Endothelial cell of umbilical vein (primary cell): ENCODE data around the gene SMURF1. TPM values are rescaled to one million over a fixed set of nuclear protein-coding genes. Genes with fewer than 3 reads are reported as not detected.

Source experiments
- BruUV-seq: library from RNA; stranded (reverse); fragments of 400-500 nt; replicated peaks from 2 replicates; lab custom pipeline; 2021; lab: Mats Ljungman, UMichigan
- CTCF ChIA-PET: fragments of 300-600, 350-600 bp; sonication (Branson Sonifier 250); formaldehyde crosslinking; loops from one replicate; lab custom pipeline; 2021; ENCODE audit warnings: antibody characterized with exemption, inconsistent platforms; lab: Charles Lee
- POLR2A ChIA-PET: fragments of 300-600, 350-600 bp; sonication (Branson Sonifier 250); formaldehyde crosslinking; loops from one replicate; lab custom pipeline; 2021; ENCODE audit warnings: antibody characterized with exemption, inconsistent platforms; lab: Charles Lee
- DNase-seq: peaks from one replicate; pipeline ENCODE4 v3.0.0-alpha.2; 2011; ENCODE audit warnings: low read depth, low spot score
- FAIRE-seq: peaks from 2 replicates; lab custom pipeline; 2011; peaks lifted over from hg19 to GRCh38; lab: Jason Lieb, UNC
- H2AFZ ChIP-seq: 2 replicates; pipeline ENCODE4 v1.6.0; 2012; ENCODE audit warnings: low read depth, low read length, control low read depth, inconsistent platforms
- H3K27ac ChIP-seq: 2 replicates; pipeline ENCODE4 v1.5.1; 2011; ENCODE audit warnings: low read depth, mild to moderate bottlenecking, control low read depth, low read length, moderate library complexity; ENCODE audit not compliant: insufficient read depth
- H3K27me3 ChIP-seq, 2 experiments: 2 replicates each; pipeline versions ENCODE4 v1.6.0 to v1.6.1; 2011; ENCODE audit warnings: low read length in 2 of 2, mixed read lengths in 1 of 2; ENCODE audit not compliant: control insufficient read depth in 2 of 2, insufficient read depth in 2 of 2
- H3K36me3 ChIP-seq, 2 experiments: 2 replicates in 1 of 2; 3 replicates in 1 of 2; pipeline ENCODE4 v1.5.1; 2011; ENCODE audit warnings: low read length in 2 of 2, mild to moderate bottlenecking in 1 of 2, moderate library complexity in 1 of 2; ENCODE audit not compliant: control insufficient read depth in 2 of 2, insufficient read depth in 2 of 2; ENCODE audit errors: extremely low read depth in 1 of 2
- H3K4me1 ChIP-seq: 3 replicates; pipeline ENCODE4 v1.5.1; 2011; ENCODE audit warnings: mild to moderate bottlenecking, low read length; ENCODE audit not compliant: control insufficient read depth, insufficient read depth; ENCODE audit errors: extremely low read depth
- H3K4me2 ChIP-seq: 2 replicates; pipeline ENCODE4 v1.6.1; 2011; ENCODE audit warnings: low read length, control low read depth, mixed read lengths; ENCODE audit not compliant: insufficient read depth
- H3K4me3 ChIP-seq, 3 experiments: fragments of 200-600 bp in 1 of 3; sonication (generic), shearing (Covaris generic) in 1 of 3; replicated peaks in 1 of 3; 2 replicates each; pipeline ENCODE4 v1.5.1; 2011 to 2016; ENCODE audit warnings: control low read depth in 3 of 3, low read length in 3 of 3, mild to moderate bottlenecking in 2 of 3, inconsistent platforms in 1 of 3, low read depth in 1 of 3, moderate library complexity in 1 of 3; ENCODE audit not compliant: insufficient read depth in 1 of 3
- H3K79me2 ChIP-seq: 2 replicates; pipeline ENCODE4 v1.6.0; 2012; ENCODE audit warnings: low read length, inconsistent platforms; ENCODE audit not compliant: control insufficient read depth, insufficient read depth
- H3K9ac ChIP-seq: replicated peaks from 2 replicates; pipeline ENCODE3; 2011; ENCODE audit warnings: low read length, control low read depth; ENCODE audit not compliant: insufficient read depth; ENCODE audit errors: extremely low read depth
- H3K9me1 ChIP-seq: replicated peaks from 3 replicates; pipeline ENCODE4 v1.6.0; 2011; ENCODE audit warnings: mild to moderate bottlenecking, low read length; ENCODE audit not compliant: control insufficient read depth, insufficient read depth; ENCODE audit errors: extremely low read depth
- H3K9me3 ChIP-seq: replicated peaks from 2 replicates; pipeline ENCODE4 v1.5.1; 2012; ENCODE audit warnings: low read length, inconsistent platforms; ENCODE audit not compliant: control insufficient read depth, insufficient read depth
- H4K20me1 ChIP-seq: replicated peaks from 2 replicates; pipeline ENCODE3; 2011; ENCODE audit warnings: mild to moderate bottlenecking, low read length; ENCODE audit not compliant: control insufficient read depth, insufficient read depth; ENCODE audit errors: extremely low read depth
- EZH2 ChIP-seq: IDR thresholded peaks from 2 replicates; pipeline ENCODE4 v1.6.1; 2012; ENCODE audit warnings: borderline replicate concordance, low read depth, mild to moderate bottlenecking, moderate library complexity, low read length, inconsistent platforms; ENCODE audit not compliant: severe bottlenecking
- FOS ChIP-seq: IDR thresholded peaks from 2 replicates; pipeline ENCODE4 v1.6.1; 2011; ENCODE audit warnings: mild to moderate bottlenecking, low read length, moderate library complexity, borderline replicate concordance; ENCODE audit not compliant: insufficient read depth
- GATA2 ChIP-seq: IDR thresholded peaks from 2 replicates; pipeline ENCODE4 v1.7.0; 2011; ENCODE audit warnings: low read depth, mild to moderate bottlenecking, moderate library complexity, mixed read lengths, low read length; ENCODE audit not compliant: insufficient read length, insufficient read depth
- JUN ChIP-seq: IDR thresholded peaks from 2 replicates; pipeline ENCODE4 v1.6.1; 2011; ENCODE audit warnings: borderline replicate concordance, low read depth; ENCODE audit not compliant: insufficient read length, insufficient read depth
- MYC ChIP-seq: IDR thresholded peaks from one replicate; pipeline ENCODE4 v1.6.1; 2011; ENCODE audit warnings: mild to moderate bottlenecking, low read depth, low read length
- POLR2A ChIP-seq: IDR thresholded peaks from 2 replicates; pipeline ENCODE4 v1.6.1; 2012; ENCODE audit warnings: low read depth, mild to moderate bottlenecking, control low read depth, low read length
- POLR2AphosphoS5 ChIP-seq: IDR thresholded peaks from 2 replicates; pipeline ENCODE4 v1.6.1; 2012; ENCODE audit warnings: low read depth, mild to moderate bottlenecking, control low read depth, low read length, moderate library complexity; ENCODE audit not compliant: insufficient read depth
- dilution Hi-C: fragments of 300-500 bp; cut with MboI; formaldehyde crosslinking; loops from one replicate; pipeline ENCODE4 v1.15.0; 2019; ENCODE audit warnings: low sequenced_read_pairs; ENCODE audit not compliant: extremely low pct_ligation_motif_present
- intact Hi-C: fragments of 100-400 bp; cut with micrococcal nuclease; formaldehyde crosslinking; loops from one replicate; pipeline ENCODE4 v1.10.0; 2022
- polyA plus RNA-seq, 4 experiments: library from polyadenylated mRNA; depleted of rRNA in 3 of 4; stranded (reverse) in 3 of 4; unstranded in 1 of 4; fragments of >200 nt; gene quantifications; 2 replicates each; pipeline versions ENCODE4 v1.2.1 to v1.2.3, GENCODE V29; 2011 to 2012; ENCODE audit warnings: missing spikeins in 1 of 4
- total RNA-seq: library from RNA; stranded (reverse); gene quantifications from 2 replicates; pipeline ENCODE4 v1.2.3, GENCODE V29; 2021
- TF ChIP-seq, protein P1 (sequence below), 2 donors: IDR thresholded peaks; 1 replicate in 1 of 2; 2 replicates in 1 of 2; pipeline ENCODE4 v1.5.1; 2011; ENCODE audit warnings: low read length in 2 of 2, mild to moderate bottlenecking in 2 of 2, moderate library complexity in 2 of 2, control low read depth in 1 of 2, inconsistent platforms in 1 of 2, low read depth in 1 of 2; ENCODE audit not compliant: insufficient read depth in 1 of 2; ENCODE audit errors: extremely low read depth in 1 of 2
- TF ChIP-seq, protein P2 (sequence below): IDR thresholded peaks from 2 replicates; pipeline ENCODE4 v1.6.1; 2011; ENCODE audit not compliant: insufficient read depth, insufficient read length

Gene SMURF1
- total and polyA plus RNA-seq, 2 donors (not counting 3 experiments of a cell fraction or from before 2014, with no cell fraction given), result 11.5 to 22.8 TPM

DNA sequence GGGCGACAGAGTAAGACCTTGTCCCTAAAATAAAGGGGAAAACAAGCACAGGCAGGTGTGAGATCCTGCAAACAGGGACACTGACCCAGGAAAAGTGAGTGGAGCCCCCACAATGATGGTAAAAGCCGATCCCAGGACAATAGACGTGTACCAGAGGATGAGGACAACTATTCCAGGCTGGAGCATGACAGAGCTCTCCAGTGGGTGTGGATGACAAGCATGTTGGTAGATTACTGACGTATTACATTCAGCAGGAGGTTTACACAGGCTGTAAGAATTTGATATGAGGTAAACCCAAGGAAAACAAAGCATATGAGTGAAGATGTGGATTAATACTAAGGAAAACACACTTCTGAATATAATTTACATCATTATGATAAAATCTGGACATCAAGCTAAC, 27.8 kb upstream of the SMURF1 start:
- H4K20me1 ChIP-seq, result no peaks in the 10 kb centered on the region
- H3K27me3 ChIP-seq, result peaks cover 3 to 12% of the 10 kb centered on the region in 2 experiments
- dilution Hi-C loops, result no loop called here
- H3K79me2 ChIP-seq, result no peaks in the 10 kb centered on the region
- no peak for FAIRE-seq
- H3K9ac ChIP-seq, result no peak overlapping the region
- DNase-seq, result no peak
- H3K9me3 ChIP-seq, result no peaks in the 10 kb centered on the region
- no peak overlapping the region for H3K4me2 ChIP-seq
- no peak for TF ChIP-seq GATA2
- no peak for TF ChIP-seq POLR2AphosphoS5
- no peak for TF ChIP-seq POLR2A
- TF ChIP-seq EZH2, result no peak
- TF ChIP-seq, protein P1, sequence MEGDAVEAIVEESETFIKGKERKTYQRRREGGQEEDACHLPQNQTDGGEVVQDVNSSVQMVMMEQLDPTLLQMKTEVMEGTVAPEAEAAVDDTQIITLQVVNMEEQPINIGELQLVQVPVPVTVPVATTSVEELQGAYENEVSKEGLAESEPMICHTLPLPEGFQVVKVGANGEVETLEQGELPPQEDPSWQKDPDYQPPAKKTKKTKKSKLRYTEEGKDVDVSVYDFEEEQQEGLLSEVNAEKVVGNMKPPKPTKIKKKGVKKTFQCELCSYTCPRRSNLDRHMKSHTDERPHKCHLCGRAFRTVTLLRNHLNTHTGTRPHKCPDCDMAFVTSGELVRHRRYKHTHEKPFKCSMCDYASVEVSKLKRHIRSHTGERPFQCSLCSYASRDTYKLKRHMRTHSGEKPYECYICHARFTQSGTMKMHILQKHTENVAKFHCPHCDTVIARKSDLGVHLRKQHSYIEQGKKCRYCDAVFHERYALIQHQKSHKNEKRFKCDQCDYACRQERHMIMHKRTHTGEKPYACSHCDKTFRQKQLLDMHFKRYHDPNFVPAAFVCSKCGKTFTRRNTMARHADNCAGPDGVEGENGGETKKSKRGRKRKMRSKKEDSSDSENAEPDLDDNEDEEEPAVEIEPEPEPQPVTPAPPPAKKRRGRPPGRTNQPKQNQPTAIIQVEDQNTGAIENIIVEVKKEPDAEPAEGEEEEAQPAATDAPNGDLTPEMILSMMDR (IDR thresholded peaks at IDR 0.05; ENCODE audit: extremely low read depth in 1 of 2, insufficient read depth in 1 of 2, low read depth in 1 of 2, low read length in 2 of 2), result no peak
- TF ChIP-seq, protein P2, sequence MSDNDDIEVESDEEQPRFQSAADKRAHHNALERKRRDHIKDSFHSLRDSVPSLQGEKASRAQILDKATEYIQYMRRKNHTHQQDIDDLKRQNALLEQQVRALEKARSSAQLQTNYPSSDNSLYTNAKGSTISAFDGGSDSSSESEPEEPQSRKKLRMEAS, result no peak
- no peak for TF ChIP-seq JUN
- TF ChIP-seq MYC, result no peak
- TF ChIP-seq FOS, result no peak
- H3K36me3 ChIP-seq, result no peaks in the 10 kb centered on the region
- no TSS peak for BruUV-seq
- POLR2A ChIA-PET, result no interaction called here
- H2AFZ ChIP-seq, result no peak overlapping the region
- intact Hi-C loops, result no loop called here
- no peaks in the 10 kb centered on the region for H3K9me1 ChIP-seq
- CTCF ChIA-PET, result interaction anchor here (1.3 kb wide), 1 partner anchor 43 kb away, joined by 3 read pairs; no protein-coding TSS in a partner anchor
- no peaks in the 10 kb centered on the region for H3K4me1 ChIP-seq
- H3K27ac ChIP-seq, result no peak overlapping the region
- H3K4me3 ChIP-seq, result no peak overlapping the region
